Measurements from ENCODE around the gene RANGAP1. TPM values are rescaled to one million over a fixed set of nuclear protein-coding genes. Genes with fewer than 3 reads are reported as not detected.
A peak's percentile ranks its signal among the peaks of the same experiment; 100 is the strongest.

RANGAP1 gene
- total and polyA plus RNA-seq, 2 of the 13 experiments (the other 11 are each of a cell fraction or from before 2014, with no cell fraction given) = 51.8 to 83.9 TPM

- TF ChIP-seq MTA1 (CRISPR knock-in tag; IDR thresholded peaks at IDR 0.05; ENCODE audit: borderline replicate concordance) = peak; percentile 52; the same call in 1 of the 2 replicates
- TF ChIP-seq ZNF768 (CRISPR knock-in tag; IDR thresholded peaks at IDR 0.05) = peak; percentile 47; the same call in 1 of the 2 replicates
- TF ChIP-seq REXO4 (CRISPR knock-in tag; IDR thresholded peaks at IDR 0.05; ENCODE audit: borderline replicate concordance) = no peak
- TF ChIP-seq AHDC1 (CRISPR knock-in tag; IDR thresholded peaks at IDR 0.05; ENCODE audit: borderline replicate concordance) = no peak
- TF ChIP-seq ZNF264 (CRISPR knock-in tag; IDR thresholded peaks at IDR 0.05) = no peak
- TF ChIP-seq MEIS2 (CRISPR knock-in tag; IDR thresholded peaks at IDR 0.05) = no peak
- TF ChIP-seq POLR2AphosphoS5 (IDR thresholded peaks at IDR 0.05; ENCODE audit: low read depth, low read length) = peak; percentile 52; the same call in 1 of the 2 replicates
- no peak for TF ChIP-seq ZNF570 (CRISPR knock-in tag; IDR thresholded peaks at IDR 0.05; ENCODE audit: borderline replicate concordance)
- TF ChIP-seq ZNF296 (CRISPR knock-in tag; conservative IDR thresholded peaks at IDR 0.05) = no peak
- TF ChIP-seq ZNF503 (CRISPR knock-in tag; IDR thresholded peaks at IDR 0.05) = no peak
- no peak for TF ChIP-seq YY1 (IDR thresholded peaks at IDR 0.05; ENCODE audit: insufficient read depth, insufficient replicate concordance, low read depth, low read length)
- TF ChIP-seq ZMYM3 (CRISPR knock-in tag; IDR thresholded peaks at IDR 0.05) = peak; percentile 37; the same call in 1 of the 2 replicates
- TF ChIP-seq ZNF430 (CRISPR knock-in tag; IDR thresholded peaks at IDR 0.05) = peak; percentile 79; the same call in 1 of the 2 replicates
- TF ChIP-seq ZNF451 (CRISPR knock-in tag; IDR thresholded peaks at IDR 0.05) = no peak
- TF ChIP-seq ZGPAT (CRISPR knock-in tag; IDR thresholded peaks at IDR 0.05) = peak; percentile 32; the same call in 1 of the 2 replicates
- TF ChIP-seq ZBTB44 (CRISPR knock-in tag; IDR thresholded peaks at IDR 0.05) = no peak
- TF ChIP-seq ZNF124 (CRISPR knock-in tag; IDR thresholded peaks at IDR 0.05) = no peak
- TF ChIP-seq ZNF564 (CRISPR knock-in tag; IDR thresholded peaks at IDR 0.05) = no peak
Measured at GRCh38 chr22:41197038-41197972, 88.7 kb downstream of the RANGAP1 start (continued).
